MM.1S (cell line): ENCODE measurements around the gene HTRA3.

Experiments used
- DNase-seq: peaks from one replicate; pipeline ENCODE4 v3.0.0-alpha.2; 2015
- H2AFZ ChIP-seq: fragments of 300-600 bp; sonication (generic); 2 replicates; pipeline ENCODE4 v1.6.0; 2016; ENCODE audit warnings: antibody characterized with exemption, low read length
- H3F3A ChIP-seq: fragments of 300-600 bp; sonication (generic); 2 replicates; pipeline ENCODE4 v1.6.1; 2016; ENCODE audit warnings: mild to moderate bottlenecking, antibody characterized with exemption, low read length, moderate library complexity, mixed read lengths; ENCODE audit not compliant: insufficient read depth
- H3K27ac ChIP-seq: fragments of 300-600 bp; sonication (generic); 2 replicates; pipeline ENCODE4 v1.5.1; 2016; ENCODE audit warnings: mild to moderate bottlenecking, low read length
- H3K27me3 ChIP-seq: fragments of 300-600 bp; sonication (generic); replicated peaks from 2 replicates; pipeline ENCODE4 v1.6.0; 2016; ENCODE audit warnings: low read length; ENCODE audit not compliant: insufficient read depth
- H3K36me3 ChIP-seq: fragments of 300-600 bp; sonication (generic); replicated peaks from 2 replicates; pipeline ENCODE4 v1.6.1; 2016; ENCODE audit warnings: mild to moderate bottlenecking, low read length, mixed read lengths; ENCODE audit not compliant: insufficient read depth
- H3K4me1 ChIP-seq: fragments of 300-600 bp; sonication (generic); 2 replicates; pipeline ENCODE4 v1.6.1; 2016; ENCODE audit warnings: low read length, mixed read lengths
- H3K4me2 ChIP-seq: fragments of 300-600 bp; sonication (generic); 2 replicates; pipeline ENCODE4 v1.6.0; 2016; ENCODE audit warnings: low read depth, low read length
- H3K4me3 ChIP-seq: fragments of 300-600 bp; sonication (generic); 2 replicates; pipeline ENCODE4 v1.5.1; 2016; ENCODE audit warnings: low read length, mixed read lengths
- H3K79me2 ChIP-seq: fragments of 300-600 bp; sonication (generic); 2 replicates; pipeline ENCODE4 v1.6.1; 2016; ENCODE audit warnings: mixed run types, low read length, mixed read lengths
- H3K9ac ChIP-seq: fragments of 300-600 bp; sonication (generic); 2 replicates; pipeline ENCODE4 v1.6.1; 2016; ENCODE audit warnings: low read length, mixed read lengths
- H3K9me2 ChIP-seq: fragments of 300-600 bp; sonication (generic); replicated peaks from 2 replicates; pipeline ENCODE4 v1.6.1; 2016; ENCODE audit warnings: mild to moderate bottlenecking, low read length, mixed read lengths; ENCODE audit not compliant: insufficient read depth
- H3K9me3 ChIP-seq: fragments of 300-600 bp; sonication (generic); replicated peaks from 2 replicates; pipeline ENCODE4 v1.6.1; 2016; ENCODE audit warnings: mild to moderate bottlenecking, low read length, mixed read lengths; ENCODE audit not compliant: insufficient read depth
- H4K20me1 ChIP-seq: fragments of 300-600 bp; sonication (generic); 2 replicates; pipeline ENCODE4 v1.6.1; 2016; ENCODE audit warnings: mild to moderate bottlenecking, low read length, moderate library complexity, mixed read lengths; ENCODE audit not compliant: insufficient read depth
- CTCF ChIP-seq: fragments of 300-600 bp; sonication (generic); IDR thresholded peaks from 2 replicates; pipeline ENCODE4 v1.5.1; 2016; ENCODE audit warnings: antibody characterized with exemption, low read length, mixed read lengths
- EZH2 ChIP-seq: fragments of 300-600 bp; sonication (generic); optimal IDR thresholded peaks from 2 replicates; pipeline ENCODE3; 2017; ENCODE audit warnings: low read depth, mild to moderate bottlenecking, antibody characterized with exemption, low read length, mixed read lengths
- EZH2phosphoT487 ChIP-seq: fragments of 300-600 bp; sonication (generic); IDR thresholded peaks from 2 replicates; pipeline ENCODE4 v1.6.1; 2018; ENCODE audit warnings: antibody characterized with exemption, low read length

HTRA3 gene

GRCh38 chr4:8274765-8275547, 5.4 kb downstream of the HTRA3 start:
- H3K4me1 ChIP-seq = no peaks in the 10 kb centered on the region
- TF ChIP-seq EZH2phosphoT487 (no peak), EZH2 (no peak), CTCF (no peak)
- H3F3A ChIP-seq = no peaks in the 10 kb centered on the region
- H3K4me3 ChIP-seq = no peak overlapping the region
- H3K9me2 ChIP-seq = no peaks in the 10 kb centered on the region
- no peak overlapping the region for H3K4me2 ChIP-seq
- no peak overlapping the region for H3K9ac ChIP-seq
- no peaks in the 10 kb centered on the region for H3K79me2 ChIP-seq
- H3K36me3 ChIP-seq = no peaks in the 10 kb centered on the region
- no peak overlapping the region for H2AFZ ChIP-seq
- H3K9me3 ChIP-seq = no peaks in the 10 kb centered on the region
- no peak overlapping the region for H3K27ac ChIP-seq
- no peaks in the 10 kb centered on the region for H4K20me1 ChIP-seq
- no peak for DNase-seq
- peaks cover 98% of the 10 kb centered on the region for H3K27me3 ChIP-seq

DNA sequence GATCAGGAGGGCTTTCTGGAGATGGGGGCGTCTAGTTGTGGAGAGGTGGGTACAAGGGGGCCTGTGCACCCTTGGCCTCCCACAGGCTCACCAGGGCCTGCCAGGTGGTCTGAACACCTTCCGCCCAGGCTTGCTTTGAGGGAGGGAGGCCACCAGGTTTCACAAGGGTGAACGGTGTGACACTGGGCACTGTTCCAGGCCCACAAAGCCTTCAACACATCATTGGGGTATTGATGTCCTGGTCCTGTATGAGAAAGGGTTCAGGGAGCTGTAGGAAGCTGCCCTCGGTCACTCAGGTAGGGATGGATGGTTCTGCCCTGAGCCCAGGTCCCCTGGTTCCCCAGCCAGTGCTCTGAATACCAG, 6.0 kb downstream of the HTRA3 start:
- H4K20me1 ChIP-seq = no peaks in the 10 kb centered on the region
- no peak overlapping the region for H3K4me2 ChIP-seq
- no peak overlapping the region for H3K4me3 ChIP-seq
- peaks cover 98% of the 10 kb centered on the region for H3K27me3 ChIP-seq
- H3K79me2 ChIP-seq = no peaks in the 10 kb centered on the region
- H2AFZ ChIP-seq = no peak overlapping the region
- TF ChIP-seq CTCF = no peak
- TF ChIP-seq EZH2phosphoT487 = no peak
- TF ChIP-seq EZH2 = no peak
- no peaks in the 10 kb centered on the region for H3K9me2 ChIP-seq
- no peaks in the 10 kb centered on the region for H3F3A ChIP-seq
- no peak for DNase-seq
- no peaks in the 10 kb centered on the region for H3K36me3 ChIP-seq
- H3K9me3 ChIP-seq = no peaks in the 10 kb centered on the region
- H3K4me1 ChIP-seq = no peaks in the 10 kb centered on the region
- no peak overlapping the region for H3K27ac ChIP-seq
- no peak overlapping the region for H3K9ac ChIP-seq

- Histone ChIP-seq H3K4me1 (no peaks in the 10 kb centered on the region), H3K27me3 (peaks cover 98% of the 10 kb centered on the region), H2AFZ (no peak overlapping the region), H3F3A (no peaks in the 10 kb centered on the region), H3K4me2 (no peak overlapping the region), H3K9ac (no peak overlapping the region), H4K20me1 (no peaks in the 10 kb centered on the region), H3K9me3 (no peaks in the 10 kb centered on the region), H3K36me3 (no peaks in the 10 kb centered on the region), H3K27ac (no peak overlapping the region), H3K79me2 (no peaks in the 10 kb centered on the region), H3K9me2 (no peaks in the 10 kb centered on the region), H3K4me3 (no peak overlapping the region)
- TF ChIP-seq EZH2phosphoT487 (no peak), EZH2 (no peak), CTCF (no peak)
- no peak for DNase-seq
Observed at GRCh38 chr4:8276358-8277240, 7.0 kb downstream of the HTRA3 start.
